Adrenal gland (tissue), 5 donors: ENCODE results near the gene CEBPG.

ENCODE experiments used
- POLR2A ChIP-seq, 2 donors: fragments of 450-650 bp; IDR thresholded peaks; one replicate each; pipeline ENCODE4 v1.6.1; 2017; ENCODE audit warnings: antibody characterized with exemption in 2 of 2, mild to moderate bottlenecking in 2 of 2, moderate library complexity in 1 of 2
- TF ChIP-seq, protein P1 (sequence below), 6 experiments: fragments of 450-650 bp in 4 of 6; fragments of 200-600 bp in 2 of 6; sonication (generic) in 1 of 6; IDR thresholded peaks; 1 replicate in 5 of 6; 2 replicates in 1 of 6; pipeline versions ENCODE4 v1.5.1 to v1.8.0; 2016 to 2021; ENCODE audit warnings: antibody characterized with exemption in 6 of 6, mild to moderate bottlenecking in 2 of 6, moderate library complexity in 1 of 6
- donor health status: DM: no; HTN: no; CAD: no.

DNA sequence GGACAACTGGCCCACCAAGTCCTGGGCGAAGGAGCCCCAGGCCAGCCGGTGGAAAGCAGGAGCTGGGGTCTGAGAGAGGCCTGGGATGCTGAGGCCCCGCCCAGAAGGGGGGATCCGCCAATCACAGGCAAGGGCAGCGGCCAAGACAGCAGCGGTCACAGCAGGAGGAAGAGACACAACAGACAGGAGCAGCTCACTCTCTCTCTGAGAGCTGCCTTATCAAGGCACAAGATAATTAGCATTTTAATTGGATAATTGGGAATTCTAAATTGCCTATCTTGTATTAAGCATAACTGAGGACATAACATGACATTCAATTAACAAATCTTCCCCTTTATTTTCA lies 46.2 kb downstream of the CEBPG start:
- TF ChIP-seq, protein P1, sequence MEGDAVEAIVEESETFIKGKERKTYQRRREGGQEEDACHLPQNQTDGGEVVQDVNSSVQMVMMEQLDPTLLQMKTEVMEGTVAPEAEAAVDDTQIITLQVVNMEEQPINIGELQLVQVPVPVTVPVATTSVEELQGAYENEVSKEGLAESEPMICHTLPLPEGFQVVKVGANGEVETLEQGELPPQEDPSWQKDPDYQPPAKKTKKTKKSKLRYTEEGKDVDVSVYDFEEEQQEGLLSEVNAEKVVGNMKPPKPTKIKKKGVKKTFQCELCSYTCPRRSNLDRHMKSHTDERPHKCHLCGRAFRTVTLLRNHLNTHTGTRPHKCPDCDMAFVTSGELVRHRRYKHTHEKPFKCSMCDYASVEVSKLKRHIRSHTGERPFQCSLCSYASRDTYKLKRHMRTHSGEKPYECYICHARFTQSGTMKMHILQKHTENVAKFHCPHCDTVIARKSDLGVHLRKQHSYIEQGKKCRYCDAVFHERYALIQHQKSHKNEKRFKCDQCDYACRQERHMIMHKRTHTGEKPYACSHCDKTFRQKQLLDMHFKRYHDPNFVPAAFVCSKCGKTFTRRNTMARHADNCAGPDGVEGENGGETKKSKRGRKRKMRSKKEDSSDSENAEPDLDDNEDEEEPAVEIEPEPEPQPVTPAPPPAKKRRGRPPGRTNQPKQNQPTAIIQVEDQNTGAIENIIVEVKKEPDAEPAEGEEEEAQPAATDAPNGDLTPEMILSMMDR (IDR thresholded peaks at IDR 0.05), result no peak
- TF ChIP-seq POLR2A (IDR thresholded peaks at IDR 0.05), result no peak
